ENCODE results near the gene ANKRD11. TPM values are rescaled to one million over a fixed set of nuclear protein-coding genes. Genes with fewer than 3 reads are reported as not detected.
"Not testable (repeated sequence)": the region's sequence is repeated elsewhere in the genome, so short reads cannot be mapped to it uniquely, and the experiment has no call there.

The ANKRD11 gene
- total RNA-seq, 2 donors from 2014 or later: 197 to 320 TPM

- DNase-seq (ENCODE audit: low spot score): peak; percentile 56
- ATAC-seq: no peak
- Mint-ChIP-seq H3K27ac (no peak overlapping the region), H3K27me3 (no peaks in the 10 kb centered on the region), H3K4me1 (ENCODE audit: low read depth in 2 of 2) (peaks cover 0 to 8% of the 10 kb centered on the region in 2 donors), H3K4me3 (no peak overlapping the region), H3K36me3 (no peaks in the 10 kb centered on the region), H3K9me3 (no peaks in the 10 kb centered on the region)
Measured at GRCh38 chr16:89264800-89265550, 225.4 kb downstream of the ANKRD11 start.

- Mint-ChIP-seq H3K9me3 (no peaks in the 10 kb centered on the region), H3K36me3 (no peaks in the 10 kb centered on the region), H3K27ac (no peak overlapping the region), H3K4me1 (ENCODE audit: low read depth in 2 of 2) (peaks cover 9 to 14% of the 10 kb centered on the region in 2 donors), H3K27me3 (peaks cover 8 to 10% of the 10 kb centered on the region in 2 donors), H3K4me3 (no peak overlapping the region)
- ATAC-seq (peak in 1 of 2 donors; percentile 8), DNase-seq (ENCODE audit: low spot score) (no peak)
Measured at GRCh38 chr16:89261691-89262563, 228.4 kb downstream of the ANKRD11 start.

GRCh38 chr16:89259901-89260300 lies 230.5 kb downstream of the ANKRD11 start:
- ATAC-seq; H3K27me3 Mint-ChIP-seq; H3K36me3 Mint-ChIP-seq; H3K4me3 Mint-ChIP-seq; DNase-seq (ENCODE audit: low spot score); H3K27ac Mint-ChIP-seq; H3K9me3 Mint-ChIP-seq: not testable (repeated sequence)
- H3K4me1 Mint-ChIP-seq (ENCODE audit: low read depth in 2 of 2): peaks cover 16 to 18% of the 10 kb centered on the region in 2 donors

- Mint-ChIP-seq H3K4me1 (ENCODE audit: low read depth in 2 of 2) (peaks cover 16 to 18% of the 10 kb centered on the region in 2 donors), H3K9me3 (no peaks in the 10 kb centered on the region), H3K27ac (no peak overlapping the region), H3K27me3 (peaks cover 10% of the 10 kb centered on the region in 2 donors), H3K4me3 (peak overlapping the region; percentile 30), H3K36me3 (no peaks in the 10 kb centered on the region)
- ATAC-seq (no peak), DNase-seq (ENCODE audit: low spot score) (no peak)
Measured at GRCh38 chr16:89257757-89258465, 232.4 kb downstream of the ANKRD11 start.

- no peak for DNase-seq (ENCODE audit: low spot score)
- peaks cover 16 to 18% of the 10 kb centered on the region in 2 donors for H3K4me1 Mint-ChIP-seq (ENCODE audit: low read depth in 2 of 2)
- peaks cover 10% of the 10 kb centered on the region in 2 donors for H3K27me3 Mint-ChIP-seq
- no peaks in the 10 kb centered on the region for H3K36me3 Mint-ChIP-seq
- H3K4me3 Mint-ChIP-seq: peak overlapping the region; percentile 30
- ATAC-seq: peak; percentile 37 to 43
- H3K27ac Mint-ChIP-seq: no peak overlapping the region
- no peaks in the 10 kb centered on the region for H3K9me3 Mint-ChIP-seq
Measured at GRCh38 chr16:89257281-89257731, 233.1 kb downstream of the ANKRD11 start.

- no peak overlapping the region for H3K27ac Mint-ChIP-seq
- DNase-seq (ENCODE audit: low spot score) (peak; percentile 77), ATAC-seq (peak; percentile 92 to 94)
- H3K36me3 Mint-ChIP-seq: no peaks in the 10 kb centered on the region
- H3K27me3 Mint-ChIP-seq: peaks cover 10 to 11% of the 10 kb centered on the region in 2 donors
- no peaks in the 10 kb centered on the region for H3K9me3 Mint-ChIP-seq
- peak overlapping the region; percentile 30 for H3K4me3 Mint-ChIP-seq
- peaks cover 16 to 20% of the 10 kb centered on the region in 2 donors for H3K4me1 Mint-ChIP-seq (ENCODE audit: low read depth in 2 of 2)
Measured at GRCh38 chr16:89256651-89257254, 233.6 kb downstream of the ANKRD11 start.

DNA sequence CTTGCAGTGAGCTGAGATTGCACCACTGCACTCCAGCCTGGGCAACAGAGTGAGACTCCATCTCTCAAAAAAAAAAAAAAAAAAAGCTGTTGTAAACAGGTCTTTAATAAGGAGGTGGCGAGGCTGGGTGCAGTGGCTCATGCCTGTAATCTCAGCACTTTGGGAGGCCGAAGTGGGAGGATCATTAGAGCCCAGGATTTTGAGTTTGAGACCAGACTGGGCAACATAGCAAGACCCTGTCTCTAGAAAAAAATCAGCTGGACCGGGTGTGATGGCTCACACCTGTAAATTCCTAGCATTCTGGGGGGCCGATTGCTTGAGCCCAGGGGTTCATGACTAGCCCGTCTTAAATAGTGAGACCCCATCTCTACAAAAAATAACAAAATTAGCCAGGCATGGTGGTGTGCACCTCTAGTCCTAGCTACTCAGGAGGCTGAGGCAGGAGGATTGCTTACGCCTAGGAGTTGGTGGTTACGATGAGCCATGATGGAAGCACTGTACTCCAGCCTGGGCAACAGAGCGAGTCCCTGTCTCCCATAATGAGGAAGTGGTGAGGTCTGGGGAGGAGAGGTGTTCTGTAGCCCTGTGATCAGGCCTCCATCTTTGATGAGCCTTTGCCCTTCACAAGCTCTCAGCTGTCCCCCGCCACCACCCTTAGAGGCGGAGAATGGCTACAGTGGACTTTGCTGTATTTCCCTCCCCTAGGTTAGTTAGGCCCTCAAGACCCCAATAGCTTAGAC lies 236.6 kb downstream of the ANKRD11 start:
- no peak for ATAC-seq
- peaks cover 3% of the 10 kb centered on the region for H3K9me3 Mint-ChIP-seq

GRCh38 chr16:89248196-89248982 lies 242.0 kb downstream of the ANKRD11 start:
- Mint-ChIP-seq H3K27me3 (peaks cover 0 to 7% of the 10 kb centered on the region in 2 donors), H3K9me3 (peaks cover 3% of the 10 kb centered on the region), H3K27ac (no peak overlapping the region), H3K4me3 (peak overlapping the region; percentile 61), H3K4me1 (ENCODE audit: low read depth in 2 of 2) (peaks cover 11 to 12% of the 10 kb centered on the region in 2 donors), H3K36me3 (peaks cover 10% of the 10 kb centered on the region)
- ATAC-seq (no peak), DNase-seq (ENCODE audit: low spot score) (no peak)

More for the DNA sequence above, 236.6 kb downstream of the ANKRD11 start:
- H3K4me3 Mint-ChIP-seq: no peak overlapping the region
- peaks cover 20 to 21% of the 10 kb centered on the region in 2 donors for H3K4me1 Mint-ChIP-seq (ENCODE audit: low read depth in 2 of 2)
- H3K36me3 Mint-ChIP-seq: peaks cover 10% of the 10 kb centered on the region
- H3K27me3 Mint-ChIP-seq: peaks cover 10 to 16% of the 10 kb centered on the region in 2 donors
- no peak for DNase-seq (ENCODE audit: low spot score)
- H3K27ac Mint-ChIP-seq: no peak overlapping the region

DNA sequence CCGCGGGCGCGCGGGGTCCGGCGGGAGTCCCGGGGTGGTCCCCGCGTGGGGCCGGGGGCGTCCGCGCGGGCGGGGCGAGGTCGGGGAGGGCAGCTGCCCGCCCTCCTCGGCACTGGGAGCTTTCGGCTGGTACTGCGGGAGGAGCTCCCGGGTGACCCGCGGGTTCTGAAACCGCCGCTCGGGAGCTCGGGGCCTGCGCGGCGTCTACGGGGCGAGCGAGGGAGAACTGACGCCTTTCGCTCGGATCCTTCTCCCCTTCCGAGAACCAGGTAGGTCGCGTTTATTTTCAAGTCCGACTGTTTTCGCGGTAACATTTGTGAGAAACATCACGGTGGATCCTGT lies 242.7 kb downstream of the ANKRD11 start:
- ATAC-seq; H3K27ac Mint-ChIP-seq; DNase-seq (ENCODE audit: low spot score); H3K9me3 Mint-ChIP-seq; H3K27me3 Mint-ChIP-seq: not testable (repeated sequence)
- peaks cover 12 to 15% of the 10 kb centered on the region in 2 donors for H3K4me1 Mint-ChIP-seq (ENCODE audit: low read depth in 2 of 2)
- peak overlapping the region; percentile 61 for H3K4me3 Mint-ChIP-seq
- peaks cover 10% of the 10 kb centered on the region for H3K36me3 Mint-ChIP-seq

DNA sequence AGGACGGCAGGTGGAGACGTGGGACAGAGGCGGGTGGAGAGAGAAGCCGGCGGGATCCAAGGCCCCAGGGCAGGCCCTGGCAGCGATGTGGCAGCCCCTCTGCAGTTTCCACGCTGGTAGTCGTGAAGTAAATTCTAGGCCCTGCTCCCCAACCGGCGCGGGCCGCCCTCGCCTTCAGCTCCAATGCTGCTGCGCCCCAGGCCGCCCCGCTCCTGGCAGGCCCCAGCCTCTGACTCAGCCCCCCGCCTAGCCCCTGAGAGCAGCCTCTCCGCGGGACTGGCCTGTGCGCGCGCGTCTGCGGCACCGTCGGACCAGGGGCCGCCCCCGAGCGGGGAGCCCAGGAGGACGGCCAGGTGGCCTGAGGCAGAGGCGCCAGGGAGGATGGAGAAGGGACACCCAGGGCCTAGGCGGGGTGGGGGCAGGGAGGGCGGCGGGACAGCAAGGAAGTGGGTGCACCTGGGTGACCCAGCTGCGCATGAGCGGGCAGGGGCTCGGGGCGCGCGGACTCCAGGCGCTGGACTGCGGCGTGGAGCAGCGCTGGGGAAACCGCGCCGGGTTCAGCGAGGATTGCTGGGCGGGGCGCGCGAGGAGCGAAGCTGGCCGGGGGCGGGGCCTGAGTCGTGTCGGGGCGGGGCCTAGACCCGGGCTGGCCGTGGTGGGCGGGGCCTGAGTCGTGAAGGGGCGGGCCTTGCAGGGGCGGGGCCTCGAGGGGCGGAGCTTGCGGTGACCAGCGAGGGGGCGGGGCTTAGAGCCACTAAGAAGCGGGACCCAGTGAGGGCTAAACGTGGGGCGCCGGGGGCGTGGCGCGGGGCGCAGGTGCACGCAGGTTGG lies 243.2 kb downstream of the ANKRD11 start:
- H3K27ac Mint-ChIP-seq: no peak overlapping the region

GRCh38 chr16:89246383-89246902 lies 243.9 kb downstream of the ANKRD11 start:
- Mint-ChIP-seq H3K27me3 (peaks cover 0 to 5% of the 10 kb centered on the region in 2 donors), H3K9me3 (peaks cover 3% of the 10 kb centered on the region), H3K27ac (no peak overlapping the region), H3K4me3 (peak overlapping the region; percentile 69), H3K4me1 (ENCODE audit: low read depth in 2 of 2) (peaks cover 12 to 13% of the 10 kb centered on the region in 2 donors), H3K36me3 (peaks cover 10% of the 10 kb centered on the region)
- DNase-seq (ENCODE audit: low spot score) (no peak), ATAC-seq (no peak)

More for the DNA sequence above, 243.2 kb downstream of the ANKRD11 start:
- H3K27me3 Mint-ChIP-seq: peaks cover 0 to 7% of the 10 kb centered on the region in 2 donors
- H3K4me3 Mint-ChIP-seq: peak overlapping the region; percentile 69
- H3K4me1 Mint-ChIP-seq (ENCODE audit: low read depth in 2 of 2): peaks cover 12 to 15% of the 10 kb centered on the region in 2 donors
- peaks cover 10% of the 10 kb centered on the region for H3K36me3 Mint-ChIP-seq
- DNase-seq (ENCODE audit: low spot score) (peak; percentile 97), ATAC-seq (peak; percentile 96 to 97)
- peaks cover 3% of the 10 kb centered on the region for H3K9me3 Mint-ChIP-seq

All from natural killer cell treated with Interleukin-12 subunit alpha and Interleukin-12 subunit beta and Interleukin-15 and Interleukin-18, amount 100 ng/mL, for 72 hours (primary cell).